Gastrocnemius medialis (tissue), 4 donors: ENCODE measurements around the gene TAS1R2. TPM values are rescaled to one million over a fixed set of nuclear protein-coding genes. Genes with fewer than 3 reads are reported as not detected.

Experiments
- ATAC-seq, 2 donors: fragments of 150-250 bp; one replicate each; pipeline ENCODE4 v1.9.1; 2016
- DNase-seq, 2 donors: peaks; one replicate each; pipeline ENCODE4 v3.0.0-alpha.2; 2019
- H3K27ac ChIP-seq, 4 donors: fragments of 200-600 bp; sonication (generic); 1 replicate in 1 of 4; 2 replicates in 3 of 4; pipeline ENCODE4 v1.5.1; 2016 to 2018; ENCODE audit warnings: mild to moderate bottlenecking in 2 of 4, moderate library complexity in 1 of 4
- H3K27me3 ChIP-seq, 3 donors: fragments of 200-600 bp; sonication (generic) in 2 of 3; 1 replicate in 1 of 3; 2 replicates in 2 of 3; pipeline versions ENCODE4 v1.5.1 to v1.6.0; 2016 to 2019; ENCODE audit warnings: mild to moderate bottlenecking in 1 of 3, moderate library complexity in 1 of 3
- H3K36me3 ChIP-seq, 2 donors: fragments of 200-600 bp; sonication (generic) in 1 of 2; one replicate each; pipeline ENCODE4 v1.5.1; 2017 to 2018
- H3K4me1 ChIP-seq, 2 donors: fragments of 200-600 bp; sonication (generic) in 1 of 2; one replicate each; pipeline ENCODE4 v1.5.1; 2016 to 2017; ENCODE audit warnings: mild to moderate bottlenecking in 2 of 2
- H3K4me3 ChIP-seq, 4 donors: fragments of 200-600 bp; sonication (generic) in 3 of 4; 1 replicate in 1 of 4; 2 replicates in 3 of 4; pipeline ENCODE4 v1.5.1; 2016 to 2019; ENCODE audit warnings: mild to moderate bottlenecking in 2 of 4
- H3K9me3 ChIP-seq, 3 donors: fragments of 200-600 bp; sonication (generic) in 2 of 3; 1 replicate in 1 of 3; 2 replicates in 2 of 3; pipeline ENCODE4 v1.5.1; 2016 to 2019
- POLR2A ChIP-seq, 2 donors: fragments of 450-650 bp; IDR thresholded peaks; one replicate each; pipeline ENCODE4 v1.6.1; 2017; ENCODE audit warnings: antibody characterized with exemption in 2 of 2, mild to moderate bottlenecking in 2 of 2, moderate library complexity in 2 of 2
- in situ Hi-C, 4 donors: fragments of 200-750 bp; cut with MboI; loops; one replicate each; pipeline versions ENCODE4 v1.15.0 to v1.8.0; 2017; ENCODE audit warnings: low sequenced_read_pairs in 4 of 4
- intact Hi-C: fragments of 100-400 bp; cut with DNase I; formaldehyde crosslinking; loops from one replicate; pipeline ENCODE4 v1.15.1; 2023; ENCODE audit warnings: low total_unique reads
- total RNA-seq, 4 donors: library from RNA; depleted of rRNA; stranded (reverse); fragments of >200 nt; gene quantifications; one replicate each; pipeline versions ENCODE4 v1.1.0 to v1.2.3, GENCODE V29; 2016
- TF ChIP-seq, protein P1 (sequence below), 5 experiments: fragments of 450-650 bp in 3 of 5; fragments of 200-600 bp in 2 of 5; sonication (generic) in 2 of 5; IDR thresholded peaks in 4 of 5; conservative IDR thresholded peaks in 1 of 5; 1 replicate in 4 of 5; 2 replicates in 1 of 5; pipeline ENCODE4 v1.5.1; 2016 to 2019; ENCODE audit warnings: antibody characterized with exemption in 5 of 5, mild to moderate bottlenecking in 3 of 5, moderate library complexity in 3 of 5

The TAS1R2 gene
- total RNA-seq, 4 donors from 2014 or later, result not detected

DNA sequence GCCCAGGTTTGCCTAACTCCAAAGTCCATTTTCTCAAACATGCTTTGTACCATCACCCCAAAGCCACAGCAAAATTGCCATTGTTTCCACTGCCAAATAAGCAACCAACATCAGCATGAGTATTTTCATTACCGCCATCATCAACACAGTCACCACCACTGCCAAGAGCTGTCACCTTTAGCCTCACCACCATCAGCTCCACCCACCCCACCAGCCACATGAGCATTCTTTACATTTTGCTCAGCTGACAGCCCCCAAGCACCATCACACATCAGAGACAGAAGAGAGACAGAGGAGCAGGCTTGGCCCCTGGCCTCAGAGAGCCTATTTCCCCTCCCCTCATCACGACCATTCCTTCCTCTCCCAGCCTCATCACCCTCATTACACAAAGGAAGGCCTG, 42.7 kb downstream of the TAS1R2 start:
- in situ Hi-C loops (loop anchor here in 2 of 4 donors (25.0 kb wide), 1 partner anchor 230 kb away; no protein-coding TSS in a partner anchor), intact Hi-C loops (no loop called here)
- Histone ChIP-seq H3K4me3 (no peak overlapping the region), H3K9me3 (no peaks in the 10 kb centered on the region), H3K27me3 (peaks cover 17 to 52% (median 29%) of the 10 kb centered on the region in 3 donors), H3K4me1 (no peaks in the 10 kb centered on the region), H3K36me3 (no peaks in the 10 kb centered on the region), H3K27ac (no peak overlapping the region)
- DNase-seq, result no peak
- TF ChIP-seq POLR2A (IDR thresholded peaks at IDR 0.05), result no peak
- TF ChIP-seq, protein P1, sequence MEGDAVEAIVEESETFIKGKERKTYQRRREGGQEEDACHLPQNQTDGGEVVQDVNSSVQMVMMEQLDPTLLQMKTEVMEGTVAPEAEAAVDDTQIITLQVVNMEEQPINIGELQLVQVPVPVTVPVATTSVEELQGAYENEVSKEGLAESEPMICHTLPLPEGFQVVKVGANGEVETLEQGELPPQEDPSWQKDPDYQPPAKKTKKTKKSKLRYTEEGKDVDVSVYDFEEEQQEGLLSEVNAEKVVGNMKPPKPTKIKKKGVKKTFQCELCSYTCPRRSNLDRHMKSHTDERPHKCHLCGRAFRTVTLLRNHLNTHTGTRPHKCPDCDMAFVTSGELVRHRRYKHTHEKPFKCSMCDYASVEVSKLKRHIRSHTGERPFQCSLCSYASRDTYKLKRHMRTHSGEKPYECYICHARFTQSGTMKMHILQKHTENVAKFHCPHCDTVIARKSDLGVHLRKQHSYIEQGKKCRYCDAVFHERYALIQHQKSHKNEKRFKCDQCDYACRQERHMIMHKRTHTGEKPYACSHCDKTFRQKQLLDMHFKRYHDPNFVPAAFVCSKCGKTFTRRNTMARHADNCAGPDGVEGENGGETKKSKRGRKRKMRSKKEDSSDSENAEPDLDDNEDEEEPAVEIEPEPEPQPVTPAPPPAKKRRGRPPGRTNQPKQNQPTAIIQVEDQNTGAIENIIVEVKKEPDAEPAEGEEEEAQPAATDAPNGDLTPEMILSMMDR (IDR thresholded peaks at IDR 0.05 in 4 of 5, conservative IDR thresholded peaks at IDR 0.05 in 1 of 5), result no peak
- no peak for ATAC-seq

- Histone ChIP-seq H3K27ac (no peak overlapping the region), H3K36me3 (no peaks in the 10 kb centered on the region), H3K4me1 (no peaks in the 10 kb centered on the region), H3K27me3 (peaks cover 16 to 49% (median 29%) of the 10 kb centered on the region in 3 donors), H3K4me3 (no peak overlapping the region), H3K9me3 (no peaks in the 10 kb centered on the region)
- TF ChIP-seq, protein P1 (IDR thresholded peaks at IDR 0.05 in 4 of 5, conservative IDR thresholded peaks at IDR 0.05 in 1 of 5), result no peak
- no peak for TF ChIP-seq POLR2A (IDR thresholded peaks at IDR 0.05)
- no peak for ATAC-seq
- no peak for DNase-seq
- in situ Hi-C loops, result loop anchor here in 2 of 4 donors (25.0 kb wide), 1 partner anchor 228 kb away; no protein-coding TSS in a partner anchor
- intact Hi-C loops, result no loop called here
These were observed 44.5 kb downstream of the TAS1R2 start for GRCh38 chr1:18814874-18815531.

DNA sequence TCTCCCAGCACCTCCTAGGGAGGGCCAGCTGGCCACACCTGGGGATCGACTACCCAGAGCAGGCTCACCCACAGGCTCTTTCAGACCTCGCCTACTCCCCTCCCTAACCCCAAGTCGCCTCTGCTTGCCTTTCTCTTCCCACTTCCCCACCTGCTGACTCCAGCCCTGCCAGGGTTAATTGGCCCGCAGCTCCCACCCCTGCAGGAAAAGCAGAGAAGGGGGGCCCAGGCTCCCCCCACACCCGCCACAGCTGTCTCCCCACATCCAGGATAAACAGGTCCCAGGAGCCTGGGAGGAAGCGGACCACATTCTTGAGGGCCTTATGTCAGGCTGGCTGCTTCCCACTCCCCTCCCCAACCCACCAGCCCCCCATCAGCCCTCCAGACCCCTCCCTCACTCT, 45.0 kb downstream of the TAS1R2 start:
- H3K4me3 ChIP-seq, result no peak overlapping the region
- in situ Hi-C loops, result loop anchor here in 2 of 4 donors (25.0 kb wide), 1 partner anchor 227 kb away; no protein-coding TSS in a partner anchor
- intact Hi-C loops, result no loop called here
- no peaks in the 10 kb centered on the region for H3K36me3 ChIP-seq
- ATAC-seq, result no peak
- TF ChIP-seq POLR2A (IDR thresholded peaks at IDR 0.05), result no peak
- TF ChIP-seq, protein P1 (IDR thresholded peaks at IDR 0.05 in 4 of 5, conservative IDR thresholded peaks at IDR 0.05 in 1 of 5), result no peak
- H3K9me3 ChIP-seq, result no peaks in the 10 kb centered on the region
- H3K4me1 ChIP-seq, result no peaks in the 10 kb centered on the region
- H3K27ac ChIP-seq, result no peak overlapping the region
- H3K27me3 ChIP-seq, result peaks cover 10 to 44% (median 25%) of the 10 kb centered on the region in 3 donors
- no peak for DNase-seq

GRCh38 chr1:18812453-18812939, 47.0 kb downstream of the TAS1R2 start:
- no peaks in the 10 kb centered on the region for H3K9me3 ChIP-seq
- H3K36me3 ChIP-seq, result no peaks in the 10 kb centered on the region
- DNase-seq, result no peak
- H3K4me1 ChIP-seq, result no peaks in the 10 kb centered on the region
- in situ Hi-C loops, result loop anchor here in 2 of 4 donors (25.0 kb wide), 1 partner anchor 225 kb away; no protein-coding TSS in a partner anchor
- ATAC-seq, result no peak
- no peak overlapping the region for H3K27ac ChIP-seq
- peaks cover 5 to 25% (median 18%) of the 10 kb centered on the region in 3 donors for H3K27me3 ChIP-seq
- TF ChIP-seq POLR2A (IDR thresholded peaks at IDR 0.05), result no peak
- TF ChIP-seq, protein P1 (IDR thresholded peaks at IDR 0.05 in 4 of 5, conservative IDR thresholded peaks at IDR 0.05 in 1 of 5), result no peak
- intact Hi-C loops, result no loop called here
- no peak overlapping the region for H3K4me3 ChIP-seq
